T47D (cell line): ENCODE measurements around the gene EIF2AK2.
"Not testable (repeated sequence)": the region's sequence is repeated elsewhere in the genome, so short reads cannot be mapped to it uniquely, and the experiment has no call there.

Experiments
- DNase-seq, 2 experiments: peaks; one replicate each; pipeline versions ENCODE4 v3.0.0 to v3.0.0-alpha.2; 2011 to 2012; ENCODE audit warnings: low read depth in 1 of 2, low spot score in 1 of 2
- JUND ChIP-seq: IDR thresholded peaks from 2 replicates; pipeline ENCODE4 v1.6.1; 2012; ENCODE audit warnings: low read depth
- in situ Hi-C: cut with HindIII; loops from 2 replicates; pipeline ENCODE4 v1.10.0; 2016; ENCODE audit warnings: low sequenced_read_pairs, low pct_unique_long_range_greater_than_20kb

Gene EIF2AK2

DNA sequence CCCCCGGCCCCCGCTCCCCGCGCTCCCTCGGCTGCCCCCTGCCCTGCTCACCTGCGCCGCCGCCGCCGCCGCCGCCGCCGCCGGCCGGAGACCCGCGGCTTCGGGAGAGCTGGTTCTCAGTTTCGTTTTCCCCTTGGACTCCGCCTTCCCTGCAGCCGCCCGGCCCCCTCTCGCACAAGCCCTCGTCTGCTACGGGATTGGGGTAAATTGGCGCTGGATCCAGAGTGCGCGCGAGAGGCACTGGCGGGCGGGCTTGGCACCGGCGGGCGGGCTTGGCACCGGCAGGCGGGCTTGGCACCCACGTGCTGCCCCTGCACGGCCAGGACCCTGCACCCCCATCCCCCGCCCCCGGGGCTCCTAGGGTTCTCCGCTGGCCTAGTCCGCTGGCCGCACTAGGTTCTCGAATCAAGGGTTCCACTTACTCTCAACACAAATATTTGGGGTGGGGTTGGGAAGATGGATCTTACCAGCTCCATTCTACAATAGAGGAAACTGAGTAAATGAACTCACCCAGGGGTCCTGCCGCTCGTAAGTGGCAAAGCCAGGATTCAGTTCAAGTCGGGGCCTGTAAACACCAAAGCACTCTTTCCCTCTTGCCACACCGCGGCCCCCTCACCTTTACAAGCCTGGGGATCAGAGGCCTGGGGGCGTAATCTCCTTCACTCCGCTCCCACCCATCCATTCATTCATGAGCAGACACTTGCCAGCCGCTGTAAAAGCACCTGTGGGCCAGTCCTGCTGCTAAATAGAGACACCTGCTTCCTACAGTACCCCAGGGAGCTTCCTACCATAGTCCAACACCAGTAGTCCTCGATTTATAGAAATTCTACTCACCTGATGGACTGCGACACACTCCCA lies at the start of gene EIF2AK2:
Gene EIF2AK2 (minus strand): TSS at position 124 of the 858 bp plus-strand sequence. CDS start 9,174 bp downstream, outside the sequence.
- in situ Hi-C loops: no loop called here
- no peak for TF ChIP-seq JUND
- peak; percentile 89 to 90 for DNase-seq

DNA sequence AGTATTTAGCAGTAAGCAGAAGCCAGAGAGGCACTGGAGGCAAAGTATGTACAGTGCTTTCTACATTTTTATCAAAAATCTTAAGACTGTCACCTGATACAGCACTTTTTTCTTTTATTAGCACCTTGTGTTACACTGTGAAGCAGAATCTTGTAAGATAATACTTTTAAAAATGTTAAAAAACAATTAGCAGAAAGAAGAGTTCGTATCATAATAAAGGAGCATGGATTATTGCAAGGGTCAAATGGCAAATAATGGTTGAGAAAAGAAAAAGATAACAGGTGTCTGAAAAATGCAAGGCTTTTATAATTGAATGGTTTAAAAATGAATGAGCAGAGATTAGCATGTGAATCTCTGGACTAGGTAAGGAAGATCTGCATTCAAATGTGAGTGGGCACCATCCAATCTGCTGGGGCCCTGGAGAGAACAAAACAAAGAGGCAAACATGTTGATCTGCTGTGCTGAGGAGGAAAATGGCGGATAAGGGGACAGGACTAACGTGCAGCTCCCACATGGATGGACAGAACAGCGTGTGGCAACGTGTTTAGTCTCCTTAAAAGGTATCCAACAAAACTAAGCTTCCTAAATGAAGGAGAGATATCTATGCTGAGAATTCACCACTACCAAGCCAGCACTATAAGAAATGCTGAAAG lies 49.0 kb upstream of the EIF2AK2 start:
- in situ Hi-C loops: no loop called here
- no peak for DNase-seq
- no peak for TF ChIP-seq JUND

DNA sequence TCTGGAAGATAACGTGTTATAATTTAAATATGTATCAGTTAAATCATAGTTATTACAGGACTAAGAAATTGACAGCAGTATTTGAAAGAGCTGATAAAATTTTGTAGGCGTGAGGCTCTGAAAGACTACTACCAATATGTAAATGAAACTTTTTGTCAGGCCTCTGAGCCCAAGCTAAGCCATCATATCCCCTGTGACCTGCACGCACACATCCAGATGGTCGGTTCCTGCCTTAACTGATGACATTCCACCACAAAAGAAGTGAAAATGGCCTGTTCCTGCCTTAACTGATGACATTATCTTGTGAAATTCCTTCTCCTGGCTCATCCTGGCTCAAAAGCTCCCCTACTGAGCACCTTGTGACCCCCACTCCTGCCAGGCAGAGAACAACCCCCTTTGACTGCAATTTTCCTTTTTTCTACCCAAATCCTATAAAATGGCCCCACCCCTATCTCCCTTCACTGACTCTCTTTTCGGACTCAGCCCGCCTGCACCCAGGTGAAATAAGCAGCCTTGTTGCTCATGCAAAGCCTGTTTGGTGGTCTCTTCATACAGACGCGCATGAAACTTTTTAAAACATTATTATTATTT lies 48.4 kb upstream of the EIF2AK2 start:
- in situ Hi-C loops, DNase-seq: not testable (repeated sequence)

DNA sequence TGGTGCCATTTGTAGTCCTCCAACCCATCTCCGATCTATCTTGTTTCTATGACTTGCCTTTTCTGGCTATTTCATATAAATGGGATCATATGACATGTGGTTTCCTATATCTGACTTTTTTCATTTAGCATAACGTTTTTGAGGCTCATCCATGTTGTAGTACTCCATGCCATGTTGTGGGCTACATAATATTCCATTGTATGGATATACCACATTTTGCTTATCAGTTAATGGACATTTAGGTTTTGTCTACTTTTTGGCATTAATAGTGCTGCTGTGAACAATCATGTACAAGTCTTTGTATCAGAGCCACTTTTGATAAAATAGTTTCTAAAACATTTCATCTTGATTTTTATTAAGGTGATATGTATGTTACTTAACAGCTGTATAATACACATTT lies 46.9 kb upstream of the EIF2AK2 start:
- no peak for DNase-seq
- TF ChIP-seq JUND: no peak
- in situ Hi-C loops: no loop called here

DNA sequence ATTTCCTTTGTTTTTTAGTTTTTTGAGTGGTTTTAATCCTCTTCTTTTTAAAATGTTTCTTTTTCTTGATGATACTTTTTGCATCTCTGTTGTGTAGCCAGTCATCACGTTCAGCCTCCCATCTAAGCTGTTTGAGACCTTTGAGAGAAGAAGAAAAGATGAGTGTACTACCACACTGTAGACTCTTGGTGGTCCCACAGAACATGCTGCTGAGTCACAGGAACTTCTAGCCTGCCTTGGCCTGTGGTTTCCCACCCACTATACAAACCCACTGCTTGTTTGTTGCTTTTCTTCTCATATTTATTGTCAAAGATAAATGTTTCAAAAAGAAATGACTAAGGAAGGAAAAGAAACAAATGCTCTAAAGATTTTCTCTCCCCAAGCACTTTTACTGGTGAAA lies 45.0 kb upstream of the EIF2AK2 start:
- no peak for DNase-seq
- no peak for TF ChIP-seq JUND
- in situ Hi-C loops: no loop called here

DNA sequence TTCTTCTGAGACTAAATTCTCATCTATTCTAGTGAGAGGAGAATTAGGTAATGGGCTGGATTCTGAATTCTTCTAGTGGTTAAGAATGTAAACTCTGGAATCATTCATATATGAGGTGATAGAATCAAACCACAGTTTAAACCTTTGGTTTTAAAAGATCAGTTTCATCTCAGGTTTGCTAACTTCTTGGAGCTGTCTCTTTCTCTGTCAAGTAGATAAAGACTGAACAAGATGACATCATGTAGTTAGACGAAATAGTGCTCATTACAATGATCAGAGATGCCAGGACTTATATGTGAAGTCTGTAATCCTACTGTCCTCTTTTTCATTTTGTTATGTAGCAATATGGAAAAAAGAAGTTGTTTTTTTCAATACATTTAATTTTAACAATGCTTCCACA lies 44.4 kb upstream of the EIF2AK2 start:
- no peak for TF ChIP-seq JUND
- in situ Hi-C loops: no loop called here
- DNase-seq: no peak

DNA sequence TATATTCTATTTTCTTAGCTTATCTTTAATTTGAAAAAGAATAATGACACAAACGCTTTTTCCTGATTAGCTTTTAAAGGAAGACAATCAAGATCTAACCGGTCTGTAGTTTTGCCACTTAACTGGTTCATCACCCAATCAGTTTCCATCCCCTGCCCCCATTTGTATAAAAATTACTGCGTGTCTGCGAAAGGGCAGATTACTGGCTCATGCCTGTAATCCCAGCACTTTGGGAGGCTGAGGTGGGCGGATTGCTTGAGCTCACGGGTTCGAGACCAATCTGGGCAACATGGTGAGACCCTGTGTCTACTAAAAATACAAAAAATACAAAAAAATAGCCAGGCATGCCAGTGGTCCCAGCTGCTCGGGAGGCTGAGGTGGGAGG lies 41.9 kb upstream of the EIF2AK2 start:
- DNase-seq: no peak
- TF ChIP-seq JUND: no peak
- in situ Hi-C loops: no loop called here

DNA sequence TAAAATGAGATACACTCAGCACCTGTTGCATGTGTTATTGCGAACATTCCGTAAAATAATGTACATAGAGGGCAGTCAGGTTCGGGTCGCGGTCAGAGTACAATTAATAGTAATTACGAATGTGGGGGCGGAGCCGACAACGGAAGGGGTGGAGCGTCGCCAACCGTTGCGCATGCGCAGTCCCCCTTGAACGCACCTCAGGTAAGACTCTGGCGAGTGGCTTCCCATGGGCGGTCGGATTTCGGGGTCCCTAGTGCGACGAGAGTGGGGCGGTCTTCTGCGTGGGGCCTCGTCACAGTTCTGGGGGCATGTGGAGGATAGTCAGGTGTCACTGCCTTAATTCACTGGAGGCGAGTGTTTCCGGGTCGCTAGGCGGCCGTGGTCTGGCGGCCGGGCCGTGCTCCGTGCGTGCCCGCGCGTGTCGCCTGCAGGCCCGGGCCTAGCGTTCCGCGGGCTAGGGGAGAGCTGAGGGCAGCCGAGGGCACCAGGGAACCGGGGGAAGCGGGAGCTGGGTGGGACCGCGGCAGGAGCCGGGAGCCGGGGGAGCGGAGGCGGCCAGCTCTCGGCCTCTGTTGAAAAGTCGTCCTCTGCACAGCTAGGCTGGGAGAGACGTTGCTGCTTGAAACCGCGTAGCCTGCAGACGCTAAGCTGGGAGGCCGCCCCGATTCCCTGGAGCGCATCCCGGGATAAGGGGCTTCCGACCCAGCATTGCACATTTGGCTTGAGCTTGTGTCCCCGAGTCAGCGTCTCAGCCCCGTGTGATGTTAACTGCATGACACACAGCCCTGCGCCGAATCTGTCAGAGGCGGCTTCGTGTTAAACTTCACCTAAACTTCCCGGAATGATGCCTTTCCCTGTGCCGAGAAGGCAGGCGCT lies 39.8 kb upstream of the EIF2AK2 start, which contains the start of gene CEBPZOS:
Gene CEBPZOS (plus strand): TSS at position 177 of the 876 bp plus-strand sequence. CDS start 3,209 bp downstream, outside the sequence.
- DNase-seq: peak; percentile 73 to 84
- in situ Hi-C loops: no loop called here

DNA sequence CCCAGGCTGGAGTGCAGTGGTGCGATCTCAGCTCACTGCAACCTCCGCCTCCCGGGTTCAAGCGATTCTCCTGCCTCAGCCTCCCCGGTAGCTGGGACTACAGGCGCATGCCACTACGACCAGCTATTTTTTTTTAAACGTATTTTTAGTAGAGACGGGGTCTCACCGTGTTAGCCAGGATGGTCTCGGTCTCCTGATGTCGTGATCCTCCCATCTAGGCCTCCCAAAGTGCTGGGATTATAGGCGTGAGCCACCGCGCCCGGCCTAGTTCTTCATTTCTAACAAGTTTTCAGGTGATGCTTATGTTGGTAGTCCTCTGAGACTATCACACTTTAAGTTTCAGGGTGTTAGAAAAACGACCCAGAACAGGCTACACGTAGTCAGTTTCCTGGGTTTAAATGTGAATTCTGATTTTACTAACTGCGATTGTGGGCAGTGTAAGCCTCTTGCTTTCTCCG lies 39.1 kb upstream of the EIF2AK2 start:
- in situ Hi-C loops, DNase-seq: not testable (repeated sequence)

More for the DNA sequence above, 39.8 kb upstream of the EIF2AK2 start, which contains the start of gene CEBPZOS:
- TF ChIP-seq JUND: no peak

DNA sequence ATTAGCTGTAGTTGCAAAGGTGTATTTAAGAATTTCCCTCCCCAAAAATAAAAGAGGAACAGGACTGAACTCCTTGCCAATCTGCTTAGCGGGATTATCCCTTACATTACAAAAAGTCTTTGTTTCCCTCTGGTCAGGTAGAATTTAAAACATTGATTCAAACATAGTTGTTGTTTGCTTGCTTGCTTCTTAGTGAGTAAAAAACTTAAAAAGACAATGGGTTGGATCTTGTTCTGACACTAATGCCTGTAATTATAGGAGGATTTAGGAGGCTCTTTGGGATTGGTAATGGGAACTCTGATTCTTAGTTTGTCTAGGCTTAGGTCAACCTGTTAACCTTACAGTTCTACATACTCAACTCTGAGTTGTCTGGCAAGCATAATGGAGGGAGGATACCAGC lies 35.8 kb upstream of the EIF2AK2 start:
- in situ Hi-C loops: no loop called here
- DNase-seq: no peak
- no peak for TF ChIP-seq JUND

DNA sequence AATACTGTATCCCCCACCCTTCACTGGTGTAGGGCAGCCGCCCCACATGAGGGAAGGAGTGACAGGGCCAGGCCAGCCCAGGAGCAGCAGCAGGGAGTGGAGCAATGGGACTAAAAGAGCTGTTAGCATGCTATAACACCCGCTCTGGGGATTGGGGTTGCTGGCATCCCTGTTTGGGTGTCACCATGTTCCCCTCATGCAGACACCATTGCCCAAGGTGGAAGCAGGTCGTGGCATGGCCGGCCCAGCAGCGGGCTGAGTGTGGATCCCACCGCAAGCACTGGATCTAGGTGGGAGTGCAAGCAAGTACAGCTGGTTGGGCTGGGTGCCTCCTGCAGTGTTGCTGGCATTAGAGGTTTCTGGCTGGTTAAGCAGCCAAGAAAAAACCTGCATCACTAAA lies 35.0 kb upstream of the EIF2AK2 start:
- no peak for DNase-seq
- TF ChIP-seq JUND: no peak
- in situ Hi-C loops: no loop called here

DNA sequence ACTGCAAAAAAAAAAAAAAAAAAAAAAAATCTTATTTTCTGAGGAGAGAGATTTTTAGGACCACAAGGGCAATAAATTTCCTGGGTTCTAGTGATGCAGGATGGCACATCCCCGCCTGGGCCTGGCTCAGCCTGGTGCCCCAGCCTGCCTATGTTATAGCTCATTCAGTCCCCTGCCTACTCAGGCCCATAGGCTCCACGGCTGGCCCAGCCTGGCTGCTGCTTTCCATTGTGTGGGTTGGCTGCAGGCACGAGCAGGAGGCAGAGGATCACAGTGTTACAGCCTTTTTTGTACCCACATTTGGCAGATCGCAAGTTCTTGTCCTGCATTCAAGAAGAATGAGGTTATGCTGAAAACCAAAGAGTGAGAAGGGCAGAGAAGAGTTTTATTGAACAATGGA lies 34.5 kb upstream of the EIF2AK2 start:
- no peak for TF ChIP-seq JUND
- DNase-seq: no peak
- in situ Hi-C loops: no loop called here
